ENCODE results near the gene TRAF4. TPM values are rescaled to one million over a fixed set of nuclear protein-coding genes. Genes with fewer than 3 reads are reported as not detected.
"Not testable (repeated sequence)": the region's sequence is repeated elsewhere in the genome, so short reads cannot be mapped to it uniquely, and the experiment has no call there.

TRAF4 gene
- polyA plus RNA-seq, 3 donors = 0.33 to 38.0 (median 1.0) TPM

- 89% methylated on average over 3 of the region's 3 CpGs for WGBS (ENCODE audit: insufficient coverage)
- DNase-seq = no peak
- Histone ChIP-seq H3K79me2 (ENCODE audit: insufficient read depth, low read length) (no peaks in the 10 kb centered on the region), H3K4me2 (replicated peaks; ENCODE audit: extremely low read depth, low read length, poor library complexity, severe bottlenecking) (no peak overlapping the region), H3K4me1 (ENCODE audit: control insufficient read depth in 1 of 2, insufficient read depth in 2 of 2, low read length in 2 of 2) (no peaks in the 10 kb centered on the region), H3K27ac (ENCODE audit: low read depth in 1 of 2, low read length in 2 of 2) (no peak overlapping the region), H2AFZ (ENCODE audit: insufficient read depth, low read depth, low read length, poor library complexity, severe bottlenecking) (no peak overlapping the region), H3K4me3 (replicated peaks in 1 of 3; ENCODE audit: low read depth in 2 of 3, low read length in 3 of 3) (no peak overlapping the region), H4K20me1 (ENCODE audit: insufficient read depth, low read length) (peaks cover 4% of the 10 kb centered on the region), H3K9me3 (replicated peaks in 1 of 2; ENCODE audit: control insufficient read depth in 1 of 2, insufficient read depth in 1 of 2, low read length in 2 of 2) (no peaks in the 10 kb centered on the region), H3K36me3 (replicated peaks in 1 of 2; ENCODE audit: control insufficient read depth in 1 of 2, insufficient read depth in 2 of 2, low read length in 2 of 2) (no peaks in the 10 kb centered on the region), H3K9ac (ENCODE audit: insufficient read depth, low read length, poor library complexity, severe bottlenecking) (no peak overlapping the region), H3K27me3 (ENCODE audit: control insufficient read depth in 2 of 2, insufficient read depth in 2 of 2, low read length in 2 of 2) (no peaks in the 10 kb centered on the region)
- H3K27me3 Mint-ChIP-seq (ENCODE audit: low read depth in 3 of 3) = peaks cover 0 to 1% (median 0%) of the 10 kb centered on the region in 3 donors
- no peaks in the 10 kb centered on the region for H3K9me3 Mint-ChIP-seq
- no peak for TF ChIP-seq CTCF (IDR thresholded peaks at IDR 0.05)
- intact Hi-C loops (cut with micrococcal nuclease) = no loop called here
- peaks cover 13 to 24% of the 10 kb centered on the region in 2 donors for H3K36me3 Mint-ChIP-seq
- no peak overlapping the region for H3K4me3 Mint-ChIP-seq
- H3K27ac Mint-ChIP-seq = no peak overlapping the region
- H3K4me1 Mint-ChIP-seq = peaks cover 10% of the 10 kb centered on the region
These were observed 30.4 kb downstream of the TRAF4 start for GRCh38 chr17:28774206-28774605.

GRCh38 chr17:28777178-28777577 lies 33.4 kb downstream of the TRAF4 start:
- H3K27me3 Mint-ChIP-seq (ENCODE audit: low read depth in 3 of 3) = peaks cover 0 to 1% (median 0%) of the 10 kb centered on the region in 3 donors
- no peak overlapping the region for H3K4me3 Mint-ChIP-seq
- Histone ChIP-seq H3K27me3 (ENCODE audit: control insufficient read depth in 2 of 2, insufficient read depth in 2 of 2, low read length in 2 of 2) (no peaks in the 10 kb centered on the region), H4K20me1 (ENCODE audit: insufficient read depth, low read length) (peaks cover 4% of the 10 kb centered on the region), H3K9me3 (replicated peaks in 1 of 2; ENCODE audit: control insufficient read depth in 1 of 2, insufficient read depth in 1 of 2, low read length in 2 of 2) (no peaks in the 10 kb centered on the region), H3K4me2 (replicated peaks; ENCODE audit: extremely low read depth, low read length, poor library complexity, severe bottlenecking) (no peak overlapping the region), H3K36me3 (replicated peaks in 1 of 2; ENCODE audit: control insufficient read depth in 1 of 2, insufficient read depth in 2 of 2, low read length in 2 of 2) (peaks cover 0 to 7% of the 10 kb centered on the region in 2 donors), H3K27ac (ENCODE audit: low read depth in 1 of 2, low read length in 2 of 2) (no peak overlapping the region), H2AFZ (ENCODE audit: insufficient read depth, low read depth, low read length, poor library complexity, severe bottlenecking) (no peak overlapping the region), H3K79me2 (ENCODE audit: insufficient read depth, low read length) (no peaks in the 10 kb centered on the region), H3K9ac (ENCODE audit: insufficient read depth, low read length, poor library complexity, severe bottlenecking) (no peak overlapping the region), H3K4me3 (replicated peaks in 1 of 3; ENCODE audit: low read depth in 2 of 3, low read length in 3 of 3) (no peak overlapping the region), H3K4me1 (ENCODE audit: control insufficient read depth in 1 of 2, insufficient read depth in 2 of 2, low read length in 2 of 2) (no peaks in the 10 kb centered on the region)
- WGBS (ENCODE audit: insufficient coverage) = no CpG with 5 or more reads among the region's 1 CpG
- no peak for TF ChIP-seq CTCF (IDR thresholded peaks at IDR 0.05)
- H3K36me3 Mint-ChIP-seq = peaks cover 10 to 31% of the 10 kb centered on the region in 2 donors
- H3K27ac Mint-ChIP-seq = no peak overlapping the region
- no peak for DNase-seq
- H3K9me3 Mint-ChIP-seq = peaks cover 0 to 5% (median 0%) of the 10 kb centered on the region in 7 donors
- H3K4me1 Mint-ChIP-seq = peaks cover 10% of the 10 kb centered on the region
- intact Hi-C loops (cut with micrococcal nuclease) = no loop called here

- H3K27ac Mint-ChIP-seq; H3K4me1 ChIP-seq (ENCODE audit: control insufficient read depth in 1 of 2, insufficient read depth in 2 of 2, low read length in 2 of 2); H3K4me3 ChIP-seq (replicated peaks in 1 of 3; ENCODE audit: low read depth in 2 of 3, low read length in 3 of 3); H3K79me2 ChIP-seq (ENCODE audit: insufficient read depth, low read length); intact Hi-C loops (cut with micrococcal nuclease); H3K27me3 ChIP-seq (ENCODE audit: control insufficient read depth in 2 of 2, insufficient read depth in 2 of 2, low read length in 2 of 2); H3K9ac ChIP-seq (ENCODE audit: insufficient read depth, low read length, poor library complexity, severe bottlenecking); H3K9me3 Mint-ChIP-seq; H3K27me3 Mint-ChIP-seq (ENCODE audit: low read depth in 3 of 3); H3K9me3 ChIP-seq (replicated peaks in 1 of 2; ENCODE audit: control insufficient read depth in 1 of 2, insufficient read depth in 1 of 2, low read length in 2 of 2); H3K36me3 ChIP-seq (replicated peaks in 1 of 2; ENCODE audit: control insufficient read depth in 1 of 2, insufficient read depth in 2 of 2, low read length in 2 of 2); H3K4me3 Mint-ChIP-seq; DNase-seq; H4K20me1 ChIP-seq (ENCODE audit: insufficient read depth, low read length); H3K4me2 ChIP-seq (replicated peaks; ENCODE audit: extremely low read depth, low read length, poor library complexity, severe bottlenecking); H3K27ac ChIP-seq (ENCODE audit: low read depth in 1 of 2, low read length in 2 of 2); H2AFZ ChIP-seq (ENCODE audit: insufficient read depth, low read depth, low read length, poor library complexity, severe bottlenecking): not testable (repeated sequence)
- H3K4me1 Mint-ChIP-seq = peaks cover 10% of the 10 kb centered on the region
- WGBS (ENCODE audit: insufficient coverage) = 100% methylated on average over 1 of the region's 13 CpGs
- peaks cover 8 to 20% of the 10 kb centered on the region in 2 donors for H3K36me3 Mint-ChIP-seq
These were observed 35.8 kb downstream of the TRAF4 start for GRCh38 chr17:28779601-28780000.
